ENCODE measurements around the gene SYTL5.

DNA sequence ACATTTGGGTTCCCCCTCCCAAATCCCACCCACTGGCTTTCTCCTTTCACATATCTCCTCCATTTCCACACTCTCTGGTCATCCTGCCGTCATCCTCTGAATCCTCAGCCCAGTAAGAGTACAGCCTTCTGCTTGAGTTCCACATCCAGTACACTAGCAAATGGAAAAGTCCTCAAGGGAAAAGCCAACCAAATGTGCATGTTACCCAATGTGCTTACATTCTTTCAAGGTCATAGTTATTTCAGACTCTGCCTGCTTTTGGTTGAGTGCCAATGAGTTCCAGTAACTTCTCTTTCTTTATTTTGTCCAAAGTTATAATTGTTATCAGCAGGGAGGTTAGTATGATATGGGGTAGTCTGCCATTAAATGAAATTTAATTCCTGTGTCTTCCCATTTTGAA is 136.3 kb downstream of the SYTL5 start:
- TF ChIP-seq, protein P1, sequence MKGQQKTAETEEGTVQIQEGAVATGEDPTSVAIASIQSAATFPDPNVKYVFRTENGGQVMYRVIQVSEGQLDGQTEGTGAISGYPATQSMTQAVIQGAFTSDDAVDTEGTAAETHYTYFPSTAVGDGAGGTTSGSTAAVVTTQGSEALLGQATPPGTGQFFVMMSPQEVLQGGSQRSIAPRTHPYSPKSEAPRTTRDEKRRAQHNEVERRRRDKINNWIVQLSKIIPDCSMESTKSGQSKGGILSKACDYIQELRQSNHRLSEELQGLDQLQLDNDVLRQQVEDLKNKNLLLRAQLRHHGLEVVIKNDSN (IDR thresholded peaks at IDR 0.05): no peak
- TF ChIP-seq, protein P2, sequence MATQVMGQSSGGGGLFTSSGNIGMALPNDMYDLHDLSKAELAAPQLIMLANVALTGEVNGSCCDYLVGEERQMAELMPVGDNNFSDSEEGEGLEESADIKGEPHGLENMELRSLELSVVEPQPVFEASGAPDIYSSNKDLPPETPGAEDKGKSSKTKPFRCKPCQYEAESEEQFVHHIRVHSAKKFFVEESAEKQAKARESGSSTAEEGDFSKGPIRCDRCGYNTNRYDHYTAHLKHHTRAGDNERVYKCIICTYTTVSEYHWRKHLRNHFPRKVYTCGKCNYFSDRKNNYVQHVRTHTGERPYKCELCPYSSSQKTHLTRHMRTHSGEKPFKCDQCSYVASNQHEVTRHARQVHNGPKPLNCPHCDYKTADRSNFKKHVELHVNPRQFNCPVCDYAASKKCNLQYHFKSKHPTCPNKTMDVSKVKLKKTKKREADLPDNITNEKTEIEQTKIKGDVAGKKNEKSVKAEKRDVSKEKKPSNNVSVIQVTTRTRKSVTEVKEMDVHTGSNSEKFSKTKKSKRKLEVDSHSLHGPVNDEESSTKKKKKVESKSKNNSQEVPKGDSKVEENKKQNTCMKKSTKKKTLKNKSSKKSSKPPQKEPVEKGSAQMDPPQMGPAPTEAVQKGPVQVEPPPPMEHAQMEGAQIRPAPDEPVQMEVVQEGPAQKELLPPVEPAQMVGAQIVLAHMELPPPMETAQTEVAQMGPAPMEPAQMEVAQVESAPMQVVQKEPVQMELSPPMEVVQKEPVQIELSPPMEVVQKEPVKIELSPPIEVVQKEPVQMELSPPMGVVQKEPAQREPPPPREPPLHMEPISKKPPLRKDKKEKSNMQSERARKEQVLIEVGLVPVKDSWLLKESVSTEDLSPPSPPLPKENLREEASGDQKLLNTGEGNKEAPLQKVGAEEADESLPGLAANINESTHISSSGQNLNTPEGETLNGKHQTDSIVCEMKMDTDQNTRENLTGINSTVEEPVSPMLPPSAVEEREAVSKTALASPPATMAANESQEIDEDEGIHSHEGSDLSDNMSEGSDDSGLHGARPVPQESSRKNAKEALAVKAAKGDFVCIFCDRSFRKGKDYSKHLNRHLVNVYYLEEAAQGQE (IDR thresholded peaks at IDR 0.05; ENCODE audit: low read depth): no peak
- TF ChIP-seq, protein P3, sequence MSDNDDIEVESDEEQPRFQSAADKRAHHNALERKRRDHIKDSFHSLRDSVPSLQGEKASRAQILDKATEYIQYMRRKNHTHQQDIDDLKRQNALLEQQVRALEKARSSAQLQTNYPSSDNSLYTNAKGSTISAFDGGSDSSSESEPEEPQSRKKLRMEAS (IDR thresholded peaks at IDR 0.05): no peak
- TF ChIP-seq TAF1 (IDR thresholded peaks at IDR 0.05; ENCODE audit: low read depth) (no peak), ZBTB7A (IDR thresholded peaks at IDR 0.05; ENCODE audit: low read depth) (no peak)

Measured in Ishikawa (cell line).